ENCODE data around the gene OR52K2. TPM values are rescaled to one million over a fixed set of nuclear protein-coding genes. Genes with fewer than 3 reads are reported as not detected.

OR52K2 gene
- total RNA-seq, 1 donor from 2014 or later: not detected

DNA sequence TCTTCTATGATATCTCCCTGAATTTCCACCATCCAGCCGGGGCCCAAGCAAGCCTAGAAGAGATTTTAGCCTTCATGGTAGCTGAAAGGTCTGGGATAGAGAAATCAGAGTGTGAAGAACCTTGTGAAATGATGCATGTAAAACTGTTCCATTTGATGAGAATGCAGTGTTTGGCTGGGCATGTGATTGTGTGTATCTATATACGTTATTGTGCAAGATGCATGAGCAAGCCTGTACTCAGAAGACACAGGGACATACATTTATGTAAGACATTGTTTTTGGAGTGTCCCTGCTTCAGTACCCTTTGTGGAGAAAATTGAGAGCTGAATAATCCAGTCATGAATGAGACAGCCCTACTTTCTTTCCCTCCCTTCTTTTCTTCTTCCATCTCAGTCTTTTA, 15.2 kb upstream of the OR52K2 start:
- DNase-seq (ENCODE audit: low read depth) (peak; percentile 38), FAIRE-seq (no peak)
- H3K27me3 ChIP-seq (ENCODE audit: control insufficient read depth, insufficient read depth, low read length): no peaks in the 10 kb centered on the region
- no peaks in the 10 kb centered on the region for H3K36me3 ChIP-seq (ENCODE audit: control insufficient read depth, insufficient read depth, low read length)
- H3K4me3 ChIP-seq (ENCODE audit: low read depth, low read length): no peak overlapping the region
- TF ChIP-seq, protein P1, sequence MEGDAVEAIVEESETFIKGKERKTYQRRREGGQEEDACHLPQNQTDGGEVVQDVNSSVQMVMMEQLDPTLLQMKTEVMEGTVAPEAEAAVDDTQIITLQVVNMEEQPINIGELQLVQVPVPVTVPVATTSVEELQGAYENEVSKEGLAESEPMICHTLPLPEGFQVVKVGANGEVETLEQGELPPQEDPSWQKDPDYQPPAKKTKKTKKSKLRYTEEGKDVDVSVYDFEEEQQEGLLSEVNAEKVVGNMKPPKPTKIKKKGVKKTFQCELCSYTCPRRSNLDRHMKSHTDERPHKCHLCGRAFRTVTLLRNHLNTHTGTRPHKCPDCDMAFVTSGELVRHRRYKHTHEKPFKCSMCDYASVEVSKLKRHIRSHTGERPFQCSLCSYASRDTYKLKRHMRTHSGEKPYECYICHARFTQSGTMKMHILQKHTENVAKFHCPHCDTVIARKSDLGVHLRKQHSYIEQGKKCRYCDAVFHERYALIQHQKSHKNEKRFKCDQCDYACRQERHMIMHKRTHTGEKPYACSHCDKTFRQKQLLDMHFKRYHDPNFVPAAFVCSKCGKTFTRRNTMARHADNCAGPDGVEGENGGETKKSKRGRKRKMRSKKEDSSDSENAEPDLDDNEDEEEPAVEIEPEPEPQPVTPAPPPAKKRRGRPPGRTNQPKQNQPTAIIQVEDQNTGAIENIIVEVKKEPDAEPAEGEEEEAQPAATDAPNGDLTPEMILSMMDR (IDR thresholded peaks at IDR 0.05; ENCODE audit: insufficient read depth, low read length, severe bottlenecking): no peak

DNA sequence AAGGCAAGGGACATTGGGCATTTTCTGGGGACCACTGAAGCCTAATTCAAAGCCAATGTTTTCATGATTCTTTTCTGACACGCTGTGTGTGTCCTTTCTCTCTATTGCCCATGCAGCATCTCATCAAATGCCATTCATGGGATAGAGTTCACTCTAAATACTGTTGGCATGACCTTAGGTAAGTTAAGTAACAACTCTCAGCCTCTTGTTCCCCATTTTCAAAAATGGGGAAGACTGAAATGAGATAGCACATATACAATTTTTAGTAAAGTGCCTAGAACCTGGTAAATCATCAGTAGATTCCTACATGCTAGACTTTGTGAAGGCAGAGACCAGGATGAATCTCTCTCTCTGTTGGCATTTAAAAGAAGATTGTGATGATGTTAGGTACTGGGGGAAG, 12.7 kb upstream of the OR52K2 start:
- no peaks in the 10 kb centered on the region for H3K27me3 ChIP-seq (ENCODE audit: control insufficient read depth, insufficient read depth, low read length)
- no peak overlapping the region for H3K4me3 ChIP-seq (ENCODE audit: low read depth, low read length)
- no peak for DNase-seq (ENCODE audit: low read depth)
- FAIRE-seq: no peak
- TF ChIP-seq, protein P1 (IDR thresholded peaks at IDR 0.05; ENCODE audit: insufficient read depth, low read length, severe bottlenecking): no peak
- H3K36me3 ChIP-seq (ENCODE audit: control insufficient read depth, insufficient read depth, low read length): no peaks in the 10 kb centered on the region

GRCh38 chr11:4441515-4441914, 7.6 kb upstream of the OR52K2 start:
- Histone ChIP-seq H3K36me3 (ENCODE audit: control insufficient read depth, insufficient read depth, low read length) (no peaks in the 10 kb centered on the region), H3K27me3 (ENCODE audit: control insufficient read depth, insufficient read depth, low read length) (no peaks in the 10 kb centered on the region), H3K4me3 (ENCODE audit: low read depth, low read length) (no peak overlapping the region)
- no peak for FAIRE-seq
- no peak for DNase-seq (ENCODE audit: low read depth)
- TF ChIP-seq, protein P1 (IDR thresholded peaks at IDR 0.05; ENCODE audit: insufficient read depth, low read length, severe bottlenecking): no peak

- no peak overlapping the region for H3K4me3 ChIP-seq (ENCODE audit: low read depth, low read length)
- TF ChIP-seq, protein P1 (IDR thresholded peaks at IDR 0.05; ENCODE audit: insufficient read depth, low read length, severe bottlenecking): no peak
Measured at GRCh38 chr11:4443232-4443891, 5.7 kb upstream of the OR52K2 start.

DNA sequence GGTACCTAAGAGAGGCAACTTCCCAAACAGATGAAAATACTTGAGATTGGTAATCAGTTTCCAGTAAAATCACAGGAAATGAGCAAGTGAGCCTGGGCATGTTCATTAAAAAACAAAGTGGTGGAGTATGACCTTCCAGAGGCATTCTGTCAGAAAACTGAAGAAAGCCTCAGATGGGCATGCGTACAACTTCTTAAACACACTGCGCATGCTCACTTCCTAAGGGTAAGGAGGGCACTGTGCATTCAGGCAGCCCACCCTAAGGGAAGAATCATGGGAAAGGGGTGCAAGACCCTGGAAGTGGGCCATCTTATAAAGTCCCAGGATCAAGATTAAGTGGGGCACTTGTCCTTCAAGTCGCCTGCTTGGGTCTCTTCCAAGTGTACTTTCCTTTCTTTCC, 4.0 kb downstream of the OR52K2 start:
- FAIRE-seq: no peak
- no peak for DNase-seq (ENCODE audit: low read depth)
- TF ChIP-seq, protein P1 (IDR thresholded peaks at IDR 0.05; ENCODE audit: insufficient read depth, low read length, severe bottlenecking): no peak
- Histone ChIP-seq H3K36me3 (ENCODE audit: control insufficient read depth, insufficient read depth, low read length) (no peaks in the 10 kb centered on the region), H3K4me3 (ENCODE audit: low read depth, low read length) (no peak overlapping the region), H3K27me3 (ENCODE audit: control insufficient read depth, insufficient read depth, low read length) (no peaks in the 10 kb centered on the region)

More at GRCh38 chr11:4443232-4443891, 5.7 kb upstream of the OR52K2 start:
- Histone ChIP-seq H3K36me3 (ENCODE audit: control insufficient read depth, insufficient read depth, low read length) (no peaks in the 10 kb centered on the region), H3K27me3 (ENCODE audit: control insufficient read depth, insufficient read depth, low read length) (no peaks in the 10 kb centered on the region)
- no peak for FAIRE-seq
- DNase-seq (ENCODE audit: low read depth): no peak

DNA sequence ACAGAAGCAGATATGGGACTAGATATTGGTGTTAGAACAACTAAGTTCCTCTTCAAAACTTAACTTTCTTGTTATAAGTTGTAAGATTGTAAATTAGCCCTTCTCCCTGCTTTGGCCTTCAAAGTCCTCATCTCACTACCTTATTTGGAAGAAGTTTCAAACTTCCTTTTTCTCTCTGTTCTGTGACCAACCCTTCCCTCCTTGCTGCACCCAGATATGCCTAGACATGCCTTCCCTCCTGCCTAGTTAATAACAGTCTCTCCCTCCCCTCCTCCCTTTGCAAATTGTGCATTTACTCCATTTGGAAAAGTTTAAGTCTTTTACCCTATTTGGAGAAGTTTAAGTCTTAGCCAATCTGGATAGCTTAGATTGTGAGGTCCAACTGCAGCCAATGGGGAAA, 4.9 kb downstream of the OR52K2 start:
- no peaks in the 10 kb centered on the region for H3K27me3 ChIP-seq (ENCODE audit: control insufficient read depth, insufficient read depth, low read length)

More for the DNA sequence above, 4.9 kb downstream of the OR52K2 start:
- DNase-seq (ENCODE audit: low read depth) (peak; percentile 77), FAIRE-seq (no peak)
- TF ChIP-seq, protein P1 (IDR thresholded peaks at IDR 0.05; ENCODE audit: insufficient read depth, low read length, severe bottlenecking): no peak
- Histone ChIP-seq H3K36me3 (ENCODE audit: control insufficient read depth, insufficient read depth, low read length) (no peaks in the 10 kb centered on the region), H3K4me3 (ENCODE audit: low read depth, low read length) (no peak overlapping the region)

Measured in bronchial epithelial cell (primary cell).